Mesendoderm (in vitro differentiated cells): ENCODE results near the gene DLG1. TPM values are rescaled to one million over a fixed set of nuclear protein-coding genes. Genes with fewer than 3 reads are reported as not detected.
A peak's percentile ranks its signal among the peaks of the same experiment; 100 is the strongest.

ENCODE experiments used
- DNase-seq: peaks from one replicate; pipeline ENCODE4 v3.0.0; 2013
- H2AK5ac ChIP-seq: 2 replicates; pipeline ENCODE4 v1.6.1; 2013; ENCODE audit warnings: low read length, inconsistent platforms
- H2BK120ac ChIP-seq: 2 replicates; pipeline ENCODE4 v1.6.1; 2013; ENCODE audit warnings: low read depth, mild to moderate bottlenecking, low read length, moderate library complexity, mixed read lengths
- H2BK15ac ChIP-seq: replicated peaks from 2 replicates; pipeline ENCODE4 v1.6.1; 2013; ENCODE audit warnings: low read depth, mild to moderate bottlenecking, moderate library complexity
- H2BK5ac ChIP-seq: 2 replicates; pipeline ENCODE4 v1.6.1; 2013; ENCODE audit warnings: low read length, inconsistent platforms
- H3K18ac ChIP-seq: 2 replicates; pipeline ENCODE4 v1.6.1; 2013; ENCODE audit warnings: mild to moderate bottlenecking, low read length, mixed read lengths
- H3K23ac ChIP-seq: one replicate; pipeline ENCODE4 v1.6.1; 2013; ENCODE audit warnings: low read length
- H3K27ac ChIP-seq: 2 replicates; pipeline ENCODE4 v1.5.1; 2013; ENCODE audit warnings: low read depth, mild to moderate bottlenecking, inconsistent platforms, low read length, moderate library complexity
- H3K27me3 ChIP-seq: 2 replicates; pipeline ENCODE4 v1.6.1; 2013; ENCODE audit warnings: low read length, control low read depth, mild to moderate bottlenecking, inconsistent platforms; ENCODE audit not compliant: insufficient read depth, poor library complexity
- H3K36me3 ChIP-seq: 2 replicates; pipeline ENCODE4 v1.6.1; 2013; ENCODE audit warnings: low read length, inconsistent platforms; ENCODE audit not compliant: control insufficient read depth, insufficient read depth
- H3K4ac ChIP-seq: one replicate; pipeline ENCODE4 v1.6.1; 2013; ENCODE audit warnings: low read depth, mild to moderate bottlenecking, low read length, moderate library complexity
- H3K4me1 ChIP-seq: 2 replicates; pipeline ENCODE4 v1.6.1; 2013; ENCODE audit warnings: low read depth, low read length, inconsistent platforms; ENCODE audit not compliant: control insufficient read depth
- H3K4me2 ChIP-seq: 2 replicates; pipeline ENCODE4 v1.6.1; 2013; ENCODE audit warnings: low read length
- H3K4me3 ChIP-seq: 2 replicates; pipeline ENCODE4 v1.5.1; 2013; ENCODE audit warnings: mild to moderate bottlenecking, low read length
- H3K56ac ChIP-seq: one replicate; pipeline ENCODE4 v1.6.1; 2013; ENCODE audit warnings: low read length
- H3K79me1 ChIP-seq: 2 replicates; pipeline ENCODE4 v1.6.1; 2013; ENCODE audit warnings: low read length, inconsistent platforms
- H3K79me2 ChIP-seq: 2 replicates; pipeline ENCODE4 v1.6.1; 2013; ENCODE audit warnings: mild to moderate bottlenecking, low read length; ENCODE audit not compliant: control insufficient read depth, insufficient read depth
- H3K9ac ChIP-seq: 2 replicates; pipeline ENCODE4 v1.6.1; 2013; ENCODE audit warnings: low read length, inconsistent platforms
- H4K5ac ChIP-seq: one replicate; pipeline ENCODE4 v1.6.1; 2013; ENCODE audit warnings: low read length
- H4K8ac ChIP-seq: one replicate; pipeline ENCODE4 v1.6.1; 2013; ENCODE audit warnings: low read depth, mild to moderate bottlenecking, control low read depth, low read length, moderate library complexity
- WGBS: extraction: QIAGEN DNeasy Blood & Tissue Kit; methylation state at CpG from one replicate; pipeline ENCODE4 v1.1.7; 2013; ENCODE audit warnings: low lambda C conversion rate, missing lambda C conversion rate; ENCODE audit not compliant: insufficient coverage; ENCODE audit errors: extremely low coverage; 5-methylcytosine and 5-hydroxymethylcytosine counted together
- polyA plus RNA-seq, 2 experiments: library from polyadenylated mRNA; stranded (reverse); fragments of 200-250 nt; gene quantifications; one replicate each; pipeline ENCODE4 v1.2.3, GENCODE V29; 2013

DLG1 gene
- polyA plus RNA-seq (2013, experiment 1 of 2): 43.0 TPM
- polyA plus RNA-seq (2013, experiment 2 of 2): 43.5 TPM

- peak within 1 kb of the TSS; percentile 95 for H2BK5ac ChIP-seq
- H3K4ac ChIP-seq: peak within 1 kb of the TSS; percentile 63
- peaks cover 5% of the 10 kb centered on the region for H3K4me1 ChIP-seq
- H3K27me3 ChIP-seq: no peaks in the 10 kb centered on the region
- H2AK5ac ChIP-seq: no peak within 1 kb of the TSS
- no peak within 1 kb of the TSS for H4K5ac ChIP-seq
- H2BK15ac ChIP-seq: no peak within 1 kb of the TSS
- peak within 1 kb of the TSS; percentile 94 for H3K4me3 ChIP-seq
- H3K9ac ChIP-seq: peak within 1 kb of the TSS; percentile 98
- no CpG with 5 or more reads among the region's 29 CpGs for WGBS
- peaks cover 4% of the 10 kb centered on the region for H3K79me1 ChIP-seq
- H3K36me3 ChIP-seq: no peaks in the 10 kb centered on the region
- peak within 1 kb of the TSS; percentile 93 for H3K18ac ChIP-seq
- H3K23ac ChIP-seq: peak within 1 kb of the TSS; percentile 99
- peak; percentile 96 for DNase-seq
- peak within 1 kb of the TSS; percentile 100 for H3K56ac ChIP-seq
- H3K79me2 ChIP-seq: peaks cover 7% of the 10 kb centered on the region
- peak within 1 kb of the TSS; percentile 93 for H3K27ac ChIP-seq
- H4K8ac ChIP-seq: peak within 1 kb of the TSS; percentile 3
- no peak within 1 kb of the TSS for H2BK120ac ChIP-seq
- H3K4me2 ChIP-seq: peak within 1 kb of the TSS; percentile 84
Observed at GRCh38 chr3:197298341-197298944, at the start of gene DLG1. DLG1 (minus strand) TSS chr3:197298612; CDS start chr3:197297204, 1,408 bp downstream.

- no CpG with 5 or more reads among the region's 6 CpGs for WGBS
Observed at GRCh38 chr3:197348014-197348413, 49.6 kb upstream of the DLG1 start.

GRCh38 chr3:197345390-197345789, 47.0 kb upstream of the DLG1 start:
- Histone ChIP-seq H3K79me2 (no peaks in the 10 kb centered on the region), H3K23ac (no peak overlapping the region), H3K36me3 (no peaks in the 10 kb centered on the region), H3K4me2 (no peak overlapping the region), H2AK5ac (no peak overlapping the region), H2BK15ac (no peak overlapping the region), H3K27me3 (no peaks in the 10 kb centered on the region), H3K56ac (no peak overlapping the region), H2BK5ac (no peak overlapping the region), H3K4ac (no peak overlapping the region), H3K18ac (no peak overlapping the region), H3K4me1 (peaks cover under 1% of the 10 kb centered on the region), H3K79me1 (no peaks in the 10 kb centered on the region), H3K4me3 (no peak overlapping the region), H2BK120ac (no peak overlapping the region), H3K9ac (no peak overlapping the region), H4K8ac (no peak overlapping the region), H4K5ac (no peak overlapping the region), H3K27ac (no peak overlapping the region)
- DNase-seq: no peak
- WGBS: no CpG with 5 or more reads among the region's 4 CpGs

More at GRCh38 chr3:197348014-197348413, 49.6 kb upstream of the DLG1 start:
- no peaks in the 10 kb centered on the region for H3K79me1 ChIP-seq
- H2AK5ac ChIP-seq: no peak overlapping the region
- no peaks in the 10 kb centered on the region for H3K27me3 ChIP-seq
- H3K27ac ChIP-seq: no peak overlapping the region
- no peak overlapping the region for H3K4ac ChIP-seq
- no peak for DNase-seq
- no peak overlapping the region for H2BK5ac ChIP-seq
- H4K8ac ChIP-seq: no peak overlapping the region
- H3K23ac ChIP-seq: no peak overlapping the region
- no peaks in the 10 kb centered on the region for H3K79me2 ChIP-seq
- no peaks in the 10 kb centered on the region for H3K4me1 ChIP-seq
- H3K18ac ChIP-seq: no peak overlapping the region
- no peaks in the 10 kb centered on the region for H3K36me3 ChIP-seq
- no peak overlapping the region for H4K5ac ChIP-seq
- no peak overlapping the region for H3K56ac ChIP-seq
- H2BK120ac ChIP-seq: no peak overlapping the region
- no peak overlapping the region for H3K4me2 ChIP-seq
- H3K4me3 ChIP-seq: no peak overlapping the region
- H3K9ac ChIP-seq: no peak overlapping the region
- H2BK15ac ChIP-seq: no peak overlapping the region

GRCh38 chr3:197344582-197345318, 46.3 kb upstream of the DLG1 start:
- peak overlapping the region; percentile 66 for H3K23ac ChIP-seq
- no peak overlapping the region for H3K4me3 ChIP-seq
- H4K8ac ChIP-seq: no peak overlapping the region
- no peak overlapping the region for H3K9ac ChIP-seq
- no peak overlapping the region for H2AK5ac ChIP-seq
- no CpG with 5 or more reads among the region's 11 CpGs for WGBS
- H3K4me1 ChIP-seq: peaks cover 2% of the 10 kb centered on the region
- H3K27ac ChIP-seq: no peak overlapping the region
- H2BK120ac ChIP-seq: no peak overlapping the region
- H2BK15ac ChIP-seq: no peak overlapping the region
- H3K79me2 ChIP-seq: no peaks in the 10 kb centered on the region
- no peak overlapping the region for H3K56ac ChIP-seq
- H3K79me1 ChIP-seq: no peaks in the 10 kb centered on the region
- H2BK5ac ChIP-seq: peak overlapping the region; percentile 45
- H4K5ac ChIP-seq: no peak overlapping the region
- H3K36me3 ChIP-seq: no peaks in the 10 kb centered on the region
- H3K4me2 ChIP-seq: no peak overlapping the region
- no peak for DNase-seq
- no peak overlapping the region for H3K18ac ChIP-seq
- H3K4ac ChIP-seq: no peak overlapping the region
- no peaks in the 10 kb centered on the region for H3K27me3 ChIP-seq

- Histone ChIP-seq H3K9ac (no peak overlapping the region), H3K79me1 (no peaks in the 10 kb centered on the region), H3K4me2 (no peak overlapping the region), H3K27me3 (no peaks in the 10 kb centered on the region), H3K27ac (no peak overlapping the region), H3K36me3 (no peaks in the 10 kb centered on the region), H3K56ac (no peak overlapping the region), H3K4ac (no peak overlapping the region), H3K23ac (no peak overlapping the region), H3K4me3 (no peak overlapping the region), H4K8ac (no peak overlapping the region), H2BK15ac (no peak overlapping the region), H2BK120ac (no peak overlapping the region), H2AK5ac (no peak overlapping the region), H4K5ac (no peak overlapping the region), H2BK5ac (no peak overlapping the region), H3K79me2 (no peaks in the 10 kb centered on the region), H3K18ac (no peak overlapping the region), H3K4me1 (peaks cover 2% of the 10 kb centered on the region)
- WGBS: no CpG with 5 or more reads among the region's 10 CpGs
- no peak for DNase-seq
Observed at GRCh38 chr3:197343656-197344408, 45.4 kb upstream of the DLG1 start.
